Peyer's patch (tissue), 4 donors: Measurements from ENCODE around the gene KRTAP9-2.

Experiments used
- POLR2A ChIP-seq, 2 donors: fragments of 450-650 bp; IDR thresholded peaks; one replicate each; pipeline ENCODE4 v1.5.1; 2017; ENCODE audit warnings: antibody characterized with exemption in 2 of 2, mild to moderate bottlenecking in 2 of 2, moderate library complexity in 2 of 2
- TF ChIP-seq, protein P1 (sequence below), 6 experiments: fragments of 450-650 bp in 4 of 6; fragments of 200-600 bp in 2 of 6; sonication (generic) in 1 of 6; IDR thresholded peaks; one replicate each; pipeline ENCODE4 v1.5.1; 2017 to 2019; ENCODE audit warnings: antibody characterized with exemption in 6 of 6, mild to moderate bottlenecking in 3 of 6, moderate library complexity in 1 of 6

DNA sequence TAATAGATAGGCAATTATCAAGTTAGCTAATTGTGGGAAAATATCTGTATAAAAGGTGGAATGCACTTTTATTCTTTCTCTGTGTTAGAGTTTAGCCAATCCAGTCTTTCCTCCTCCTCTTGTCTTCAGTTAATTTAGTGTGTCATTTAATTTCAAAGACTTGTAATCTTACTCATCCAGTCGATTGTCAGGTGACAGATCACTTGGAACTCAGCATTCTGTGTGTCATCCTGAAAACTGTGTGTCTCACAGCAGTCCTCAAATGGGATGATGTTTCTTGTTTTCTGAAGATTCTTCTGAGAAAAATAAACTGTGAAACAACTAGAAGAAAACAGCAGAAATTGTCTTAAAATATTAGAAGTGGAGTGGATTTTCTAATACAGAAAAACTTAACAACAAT, 41.4 kb upstream of the KRTAP9-2 start:
- TF ChIP-seq POLR2A (IDR thresholded peaks at IDR 0.05) = no peak
- TF ChIP-seq, protein P1, sequence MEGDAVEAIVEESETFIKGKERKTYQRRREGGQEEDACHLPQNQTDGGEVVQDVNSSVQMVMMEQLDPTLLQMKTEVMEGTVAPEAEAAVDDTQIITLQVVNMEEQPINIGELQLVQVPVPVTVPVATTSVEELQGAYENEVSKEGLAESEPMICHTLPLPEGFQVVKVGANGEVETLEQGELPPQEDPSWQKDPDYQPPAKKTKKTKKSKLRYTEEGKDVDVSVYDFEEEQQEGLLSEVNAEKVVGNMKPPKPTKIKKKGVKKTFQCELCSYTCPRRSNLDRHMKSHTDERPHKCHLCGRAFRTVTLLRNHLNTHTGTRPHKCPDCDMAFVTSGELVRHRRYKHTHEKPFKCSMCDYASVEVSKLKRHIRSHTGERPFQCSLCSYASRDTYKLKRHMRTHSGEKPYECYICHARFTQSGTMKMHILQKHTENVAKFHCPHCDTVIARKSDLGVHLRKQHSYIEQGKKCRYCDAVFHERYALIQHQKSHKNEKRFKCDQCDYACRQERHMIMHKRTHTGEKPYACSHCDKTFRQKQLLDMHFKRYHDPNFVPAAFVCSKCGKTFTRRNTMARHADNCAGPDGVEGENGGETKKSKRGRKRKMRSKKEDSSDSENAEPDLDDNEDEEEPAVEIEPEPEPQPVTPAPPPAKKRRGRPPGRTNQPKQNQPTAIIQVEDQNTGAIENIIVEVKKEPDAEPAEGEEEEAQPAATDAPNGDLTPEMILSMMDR (IDR thresholded peaks at IDR 0.05) = no peak
